ENCODE data around the gene RPL28.

DNA sequence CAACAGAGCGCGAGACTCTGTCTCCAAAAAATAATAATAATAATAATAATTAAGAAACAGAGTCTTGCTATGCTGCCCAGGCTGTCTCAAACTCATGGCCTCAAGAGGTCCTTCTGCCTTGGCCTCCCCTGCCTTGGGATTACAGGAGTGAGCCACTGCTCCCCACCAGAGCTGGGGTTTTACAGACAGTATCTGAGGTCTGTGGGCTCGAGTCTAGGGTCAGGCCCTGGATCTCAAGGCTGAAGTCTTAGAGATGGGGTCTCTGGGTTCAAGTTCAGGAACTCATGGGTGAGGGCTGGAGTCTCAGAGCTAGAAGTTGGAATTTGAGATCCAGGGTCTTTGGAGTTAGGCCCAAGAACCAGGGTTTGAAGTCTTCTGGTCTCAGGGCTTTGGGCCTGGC lies 18.9 kb upstream of the RPL28 start:
- TF ChIP-seq EZH2phosphoT487 (IDR thresholded peaks at IDR 0.05; ENCODE audit: insufficient read depth, low read depth) (no peak), EZH2 (IDR thresholded peaks at IDR 0.05; ENCODE audit: insufficient read depth, poor library complexity, severe bottlenecking) (no peak)
